Breast epithelium (tissue), 3 donors: ENCODE measurements around the gene NEUROD1.

Source experiments
- POLR2AphosphoS5 ChIP-seq, 3 donors: sonication (generic); formaldehyde crosslinking; IDR thresholded peaks; one replicate each; pipeline ENCODE4 v1.6.1; 2017; ENCODE audit warnings: antibody characterized with exemption in 3 of 3
- TF ChIP-seq, protein P1 (sequence below), 3 donors: fragments of 450-650 bp; IDR thresholded peaks; one replicate each; pipeline ENCODE4 v1.5.1; 2016 to 2017; ENCODE audit warnings: antibody characterized with exemption in 3 of 3, mild to moderate bottlenecking in 3 of 3, moderate library complexity in 3 of 3

DNA sequence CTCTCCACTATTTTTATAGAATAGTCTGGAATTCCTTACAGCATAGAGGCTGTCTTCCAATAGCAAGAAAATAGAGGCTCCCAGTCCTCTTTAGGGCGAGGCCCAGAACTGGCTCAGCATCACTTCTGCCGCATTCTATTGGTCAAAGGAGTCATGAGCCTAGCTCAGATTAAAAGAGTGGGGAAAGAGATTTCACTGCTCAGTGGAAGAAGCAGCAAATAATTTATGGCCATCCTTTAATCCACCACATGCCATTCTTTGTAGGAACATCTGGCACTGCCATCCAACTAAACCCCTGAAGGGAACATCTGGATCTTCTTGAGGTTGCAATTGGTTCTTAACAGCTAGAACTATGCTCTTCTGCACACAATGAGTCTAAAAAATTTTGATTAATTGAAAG is 43.4 kb upstream of the NEUROD1 start:
- TF ChIP-seq, protein P1, sequence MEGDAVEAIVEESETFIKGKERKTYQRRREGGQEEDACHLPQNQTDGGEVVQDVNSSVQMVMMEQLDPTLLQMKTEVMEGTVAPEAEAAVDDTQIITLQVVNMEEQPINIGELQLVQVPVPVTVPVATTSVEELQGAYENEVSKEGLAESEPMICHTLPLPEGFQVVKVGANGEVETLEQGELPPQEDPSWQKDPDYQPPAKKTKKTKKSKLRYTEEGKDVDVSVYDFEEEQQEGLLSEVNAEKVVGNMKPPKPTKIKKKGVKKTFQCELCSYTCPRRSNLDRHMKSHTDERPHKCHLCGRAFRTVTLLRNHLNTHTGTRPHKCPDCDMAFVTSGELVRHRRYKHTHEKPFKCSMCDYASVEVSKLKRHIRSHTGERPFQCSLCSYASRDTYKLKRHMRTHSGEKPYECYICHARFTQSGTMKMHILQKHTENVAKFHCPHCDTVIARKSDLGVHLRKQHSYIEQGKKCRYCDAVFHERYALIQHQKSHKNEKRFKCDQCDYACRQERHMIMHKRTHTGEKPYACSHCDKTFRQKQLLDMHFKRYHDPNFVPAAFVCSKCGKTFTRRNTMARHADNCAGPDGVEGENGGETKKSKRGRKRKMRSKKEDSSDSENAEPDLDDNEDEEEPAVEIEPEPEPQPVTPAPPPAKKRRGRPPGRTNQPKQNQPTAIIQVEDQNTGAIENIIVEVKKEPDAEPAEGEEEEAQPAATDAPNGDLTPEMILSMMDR (IDR thresholded peaks at IDR 0.05), result no peak
- no peak for TF ChIP-seq POLR2AphosphoS5 (IDR thresholded peaks at IDR 0.05)
